Kidney epithelial cell (primary cell): Measurements from ENCODE around the gene TBXAS1. TPM values are rescaled to one million over a fixed set of nuclear protein-coding genes. Genes with fewer than 3 reads are reported as not detected.

Experiments used
- DNase-seq: peaks from one replicate; pipeline ENCODE4 v3.0.0-alpha.2; 2010; ENCODE audit warnings: low read depth
- H3K27me3 ChIP-seq: 2 replicates; pipeline ENCODE4 v1.6.0; 2011; ENCODE audit warnings: low read length; ENCODE audit not compliant: control insufficient read depth, insufficient read depth
- H3K36me3 ChIP-seq: 2 replicates; pipeline ENCODE4 v1.5.1; 2011; ENCODE audit warnings: low read length; ENCODE audit not compliant: control insufficient read depth, insufficient read depth
- H3K4me3 ChIP-seq: 2 replicates; pipeline ENCODE4 v1.5.1; 2011; ENCODE audit warnings: low read depth, mild to moderate bottlenecking, control low read depth, low read length
- CTCF ChIP-seq: IDR thresholded peaks from 2 replicates; pipeline ENCODE4 v1.5.1; 2011; ENCODE audit warnings: mild to moderate bottlenecking, moderate library complexity, low read length, control low read depth, inconsistent platforms; ENCODE audit not compliant: insufficient read depth, poor library complexity, severe bottlenecking
- total RNA-seq: library from RNA; depleted of rRNA; stranded (reverse); fragments of >200 nt; gene quantifications from 2 replicates; pipeline ENCODE4 v1.2.3, GENCODE V29; 2015

The TBXAS1 gene
- total RNA-seq, 1 donor from 2014 or later: 7.8 TPM

- no peaks in the 10 kb centered on the region for H3K36me3 ChIP-seq
- DNase-seq: no peak
- no peak overlapping the region for H3K4me3 ChIP-seq
- no peaks in the 10 kb centered on the region for H3K27me3 ChIP-seq
- no peak for TF ChIP-seq CTCF
Measured at GRCh38 chr7:139959285-139959628, 130.2 kb downstream of the TBXAS1 start.

- Histone ChIP-seq H3K27me3 (no peaks in the 10 kb centered on the region), H3K4me3 (no peak overlapping the region), H3K36me3 (no peaks in the 10 kb centered on the region)
- TF ChIP-seq CTCF: no peak
- no peak for DNase-seq
Measured at GRCh38 chr7:139959718-139960117, 130.7 kb downstream of the TBXAS1 start.

GRCh38 chr7:139960157-139960556, 131.1 kb downstream of the TBXAS1 start:
- H3K27me3 ChIP-seq: no peaks in the 10 kb centered on the region
- no peak for DNase-seq
- no peaks in the 10 kb centered on the region for H3K36me3 ChIP-seq
- no peak overlapping the region for H3K4me3 ChIP-seq
- no peak for TF ChIP-seq CTCF

- Histone ChIP-seq H3K27me3 (no peaks in the 10 kb centered on the region), H3K36me3 (no peaks in the 10 kb centered on the region), H3K4me3 (no peak overlapping the region)
- TF ChIP-seq CTCF: no peak
- no peak for DNase-seq
Measured at GRCh38 chr7:139965942-139966628, 137.0 kb downstream of the TBXAS1 start.

- Histone ChIP-seq H3K27me3 (no peaks in the 10 kb centered on the region), H3K4me3 (no peak overlapping the region), H3K36me3 (no peaks in the 10 kb centered on the region)
- DNase-seq: no peak
- TF ChIP-seq CTCF: no peak
Measured at GRCh38 chr7:139966949-139967348, 137.9 kb downstream of the TBXAS1 start.

GRCh38 chr7:139968931-139969330, 139.9 kb downstream of the TBXAS1 start:
- no peaks in the 10 kb centered on the region for H3K27me3 ChIP-seq
- no peak overlapping the region for H3K4me3 ChIP-seq
- DNase-seq: no peak
- no peaks in the 10 kb centered on the region for H3K36me3 ChIP-seq
- no peak for TF ChIP-seq CTCF
